AG20443 (cell line): Measurements from ENCODE around the gene GNB5.
"Not testable (repeated sequence)": the region's sequence is repeated elsewhere in the genome, so short reads cannot be mapped to it uniquely, and the experiment has no call there.

Experiments
- DNase-seq: peaks from one replicate; pipeline ENCODE4 v3.0.0; 2012; ENCODE audit warnings: low spot score, mixed read lengths

GNB5 gene

GRCh38 chr15:52165494-52166131, 25.6 kb downstream of the GNB5 start:
- not testable (repeated sequence) for DNase-seq

- no peak for DNase-seq
Observed at GRCh38 chr15:52164631-52165265, 26.4 kb downstream of the GNB5 start.

GRCh38 chr15:52163321-52164190, 27.6 kb downstream of the GNB5 start:
- no peak for DNase-seq

- DNase-seq: no peak
Observed at GRCh38 chr15:52162876-52163275, 28.3 kb downstream of the GNB5 start.

- DNase-seq: no peak
Observed at GRCh38 chr15:52162260-52162659, 28.9 kb downstream of the GNB5 start.

GRCh38 chr15:52161406-52161966, 29.7 kb downstream of the GNB5 start:
- no peak for DNase-seq

- no peak for DNase-seq
Observed at GRCh38 chr15:52159645-52160044, 31.5 kb downstream of the GNB5 start.

- no peak for DNase-seq
Observed at GRCh38 chr15:52158084-52158765, 33.0 kb downstream of the GNB5 start.

- DNase-seq: no peak
Observed at GRCh38 chr15:52155878-52156277, 35.3 kb downstream of the GNB5 start.

GRCh38 chr15:52154896-52155865, 36.0 kb downstream of the GNB5 start:
- no peak for DNase-seq

GRCh38 chr15:52153900-52154895, 37.0 kb downstream of the GNB5 start:
- no peak for DNase-seq

- no peak for DNase-seq
Observed at GRCh38 chr15:52151353-52151752, 39.8 kb downstream of the GNB5 start.

- DNase-seq: no peak
Observed at GRCh38 chr15:52150871-52151270, 40.3 kb downstream of the GNB5 start.

- no peak for DNase-seq
Observed at GRCh38 chr15:52150043-52150825, 41.0 kb downstream of the GNB5 start.

- DNase-seq: no peak
Observed at GRCh38 chr15:52148403-52148802, 42.8 kb downstream of the GNB5 start.

- no peak for DNase-seq
Observed at GRCh38 chr15:52146776-52147175, 44.4 kb downstream of the GNB5 start.

GRCh38 chr15:52146261-52146660, 44.9 kb downstream of the GNB5 start:
- no peak for DNase-seq

GRCh38 chr15:52144656-52145178, 46.5 kb downstream of the GNB5 start:
- DNase-seq: peak; percentile 74

- DNase-seq: peak; percentile 92
Observed at GRCh38 chr15:52143873-52144272, 47.3 kb downstream of the GNB5 start.
